Fibroblast of villous mesenchyme (primary cell): ENCODE measurements around the gene SPARCL1. TPM values are rescaled to one million over a fixed set of nuclear protein-coding genes. Genes with fewer than 3 reads are reported as not detected.
"Not testable (repeated sequence)": the region's sequence is repeated elsewhere in the genome, so short reads cannot be mapped to it uniquely, and the experiment has no call there.

Experiments used
- DNase-seq: peaks from one replicate; pipeline ENCODE4 v3.0.0-alpha.2; 2010; ENCODE audit warnings: low read depth
- H3K4me3 ChIP-seq: 2 replicates; pipeline ENCODE4 v1.5.1; 2011; ENCODE audit warnings: low read depth, mild to moderate bottlenecking, low read length
- CTCF ChIP-seq: IDR thresholded peaks from 2 replicates; pipeline ENCODE4 v1.5.1; 2012; ENCODE audit warnings: low read depth, mild to moderate bottlenecking, low read length; ENCODE audit not compliant: insufficient read depth
- total RNA-seq: library from RNA; depleted of rRNA; stranded (reverse); fragments of >200 nt; gene quantifications from 2 replicates; pipeline ENCODE4 v1.2.3, GENCODE V29; 2012

The SPARCL1 gene
- total RNA-seq, 1 donor: not detected

GRCh38 chr4:87497578-87497977 is 31.6 kb downstream of the SPARCL1 start:
- no peak for DNase-seq
- TF ChIP-seq CTCF: no peak
- H3K4me3 ChIP-seq: no peak overlapping the region

GRCh38 chr4:87497159-87497558 is 32.0 kb downstream of the SPARCL1 start:
- no peak for DNase-seq
- H3K4me3 ChIP-seq: no peak overlapping the region
- peak; percentile 39 for TF ChIP-seq CTCF

- DNase-seq: no peak
- no peak for TF ChIP-seq CTCF
These were observed 36.1 kb downstream of the SPARCL1 start for GRCh38 chr4:87493115-87493514.

GRCh38 chr4:87491851-87492250 is 37.3 kb downstream of the SPARCL1 start:
- not testable (repeated sequence) for DNase-seq, H3K4me3 ChIP-seq

More at GRCh38 chr4:87493115-87493514, 36.1 kb downstream of the SPARCL1 start:
- no peak overlapping the region for H3K4me3 ChIP-seq

GRCh38 chr4:87491436-87491835 is 37.7 kb downstream of the SPARCL1 start:
- no peak for TF ChIP-seq CTCF
- H3K4me3 ChIP-seq: no peak overlapping the region
- DNase-seq: no peak

GRCh38 chr4:87490664-87491369 is 38.4 kb downstream of the SPARCL1 start:
- DNase-seq: no peak
- TF ChIP-seq CTCF: no peak
- H3K4me3 ChIP-seq: no peak overlapping the region

- no peak for DNase-seq
- H3K4me3 ChIP-seq: no peak overlapping the region
- TF ChIP-seq CTCF: no peak
These were observed 39.5 kb downstream of the SPARCL1 start for GRCh38 chr4:87489678-87490077.

GRCh38 chr4:87488666-87489065 is 40.5 kb downstream of the SPARCL1 start:
- not testable (repeated sequence) for DNase-seq, H3K4me3 ChIP-seq

GRCh38 chr4:87483247-87483646 is 45.9 kb downstream of the SPARCL1 start:
- not testable (repeated sequence) for DNase-seq, H3K4me3 ChIP-seq
